ENCODE data around the gene GPR35. TPM values are rescaled to one million over a fixed set of nuclear protein-coding genes. Genes with fewer than 3 reads are reported as not detected.

The GPR35 gene
- polyA plus RNA-seq, 3 donors = 30.6 to 37.8 (median 36.3) TPM

- H4K20me1 ChIP-seq (ENCODE audit: insufficient read depth, low read length) = no peaks in the 10 kb centered on the region
- intact Hi-C loops (cut with micrococcal nuclease) = no loop called here
- no peaks in the 10 kb centered on the region for H3K27me3 ChIP-seq (ENCODE audit: control insufficient read depth in 2 of 2, insufficient read depth in 2 of 2, low read length in 2 of 2)
- H3K4me1 ChIP-seq (ENCODE audit: control insufficient read depth in 1 of 2, insufficient read depth in 2 of 2, low read length in 2 of 2) = peaks cover 45 to 49% of the 10 kb centered on the region in 2 donors
- Mint-ChIP-seq H3K27me3 (ENCODE audit: low read depth in 3 of 3) (no peaks in the 10 kb centered on the region), H3K4me1 (peaks cover 45% of the 10 kb centered on the region), H3K27ac (no peak overlapping the region), H3K9me3 (peaks cover 0 to 10% (median 3%) of the 10 kb centered on the region in 7 donors), H3K36me3 (peaks cover 2 to 8% of the 10 kb centered on the region in 2 donors), H3K4me3 (no peak overlapping the region)
- TF ChIP-seq, protein P1, sequence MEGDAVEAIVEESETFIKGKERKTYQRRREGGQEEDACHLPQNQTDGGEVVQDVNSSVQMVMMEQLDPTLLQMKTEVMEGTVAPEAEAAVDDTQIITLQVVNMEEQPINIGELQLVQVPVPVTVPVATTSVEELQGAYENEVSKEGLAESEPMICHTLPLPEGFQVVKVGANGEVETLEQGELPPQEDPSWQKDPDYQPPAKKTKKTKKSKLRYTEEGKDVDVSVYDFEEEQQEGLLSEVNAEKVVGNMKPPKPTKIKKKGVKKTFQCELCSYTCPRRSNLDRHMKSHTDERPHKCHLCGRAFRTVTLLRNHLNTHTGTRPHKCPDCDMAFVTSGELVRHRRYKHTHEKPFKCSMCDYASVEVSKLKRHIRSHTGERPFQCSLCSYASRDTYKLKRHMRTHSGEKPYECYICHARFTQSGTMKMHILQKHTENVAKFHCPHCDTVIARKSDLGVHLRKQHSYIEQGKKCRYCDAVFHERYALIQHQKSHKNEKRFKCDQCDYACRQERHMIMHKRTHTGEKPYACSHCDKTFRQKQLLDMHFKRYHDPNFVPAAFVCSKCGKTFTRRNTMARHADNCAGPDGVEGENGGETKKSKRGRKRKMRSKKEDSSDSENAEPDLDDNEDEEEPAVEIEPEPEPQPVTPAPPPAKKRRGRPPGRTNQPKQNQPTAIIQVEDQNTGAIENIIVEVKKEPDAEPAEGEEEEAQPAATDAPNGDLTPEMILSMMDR (IDR thresholded peaks at IDR 0.05) = no peak
- no peak overlapping the region for H2AFZ ChIP-seq (ENCODE audit: insufficient read depth, low read depth, low read length, poor library complexity, severe bottlenecking)
- H3K4me3 ChIP-seq (replicated peaks in 1 of 3; ENCODE audit: low read depth in 2 of 3, low read length in 3 of 3) = no peak overlapping the region
- no peaks in the 10 kb centered on the region for H3K79me2 ChIP-seq (ENCODE audit: insufficient read depth, low read length)
- WGBS (ENCODE audit: insufficient coverage) = 97% methylated on average over 5 of the region's 6 CpGs
- H3K9me3 ChIP-seq (replicated peaks in 1 of 2; ENCODE audit: control insufficient read depth in 1 of 2, insufficient read depth in 1 of 2, low read length in 2 of 2) = no peaks in the 10 kb centered on the region
- H3K9ac ChIP-seq (ENCODE audit: insufficient read depth, low read length, poor library complexity, severe bottlenecking) = no peak overlapping the region
- no peaks in the 10 kb centered on the region for H3K36me3 ChIP-seq (replicated peaks in 1 of 2; ENCODE audit: control insufficient read depth in 1 of 2, insufficient read depth in 2 of 2, low read length in 2 of 2)
- no peak overlapping the region for H3K4me2 ChIP-seq (replicated peaks; ENCODE audit: extremely low read depth, low read length, poor library complexity, severe bottlenecking)
- no peak for DNase-seq
- no peak overlapping the region for H3K27ac ChIP-seq (ENCODE audit: low read depth in 1 of 2, low read length in 2 of 2)
Observed at GRCh38 chr2:240618776-240619175, 6.5 kb upstream of the GPR35 start.

DNA sequence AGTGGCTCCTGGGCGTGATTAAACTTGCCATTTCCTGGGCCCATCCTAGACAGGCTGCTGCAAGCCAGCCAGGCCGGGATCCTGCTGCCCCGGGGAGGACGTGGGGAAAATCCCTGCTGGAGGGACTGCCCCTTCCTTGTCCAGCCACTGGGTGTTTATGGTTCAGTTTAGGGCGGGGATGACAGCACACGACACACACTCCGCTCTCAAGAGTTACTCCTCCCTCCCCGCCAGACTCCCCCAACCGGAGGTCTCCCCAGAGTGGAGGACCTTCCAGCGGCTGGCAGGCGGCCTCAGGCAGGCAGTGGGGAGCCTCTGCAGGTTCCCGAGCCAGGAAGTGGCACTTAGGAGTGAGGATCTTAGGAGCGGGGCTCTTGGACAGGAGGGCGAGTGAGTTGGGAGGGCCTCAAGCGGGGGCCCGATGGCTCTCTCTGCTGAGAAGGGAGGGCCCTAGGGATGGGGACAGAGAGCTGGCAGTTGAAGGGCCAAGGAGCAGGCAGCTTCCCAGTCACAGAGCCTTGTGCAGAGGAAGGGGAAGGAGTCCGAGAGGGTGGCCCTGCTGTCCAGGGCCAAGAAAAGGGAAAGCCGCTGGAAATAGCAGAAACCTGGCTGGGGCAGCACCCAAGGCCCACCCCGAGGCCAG is 5.7 kb upstream of the GPR35 start:
- peak in 1 of 3 donors; percentile 58 for DNase-seq
- intact Hi-C loops (cut with micrococcal nuclease) = loop anchor here in 1 of 2 donors (5.0 kb wide), 1 partner anchor 32 kb away; the partner anchor contains the start of gene CAPN10

More for the DNA sequence above, 5.7 kb upstream of the GPR35 start:
- WGBS (ENCODE audit: insufficient coverage) = 75% methylated on average over 14 of the region's 19 CpGs
- Histone ChIP-seq H3K36me3 (replicated peaks in 1 of 2; ENCODE audit: control insufficient read depth in 1 of 2, insufficient read depth in 2 of 2, low read length in 2 of 2) (no peaks in the 10 kb centered on the region), H3K9me3 (replicated peaks in 1 of 2; ENCODE audit: control insufficient read depth in 1 of 2, insufficient read depth in 1 of 2, low read length in 2 of 2) (no peaks in the 10 kb centered on the region), H3K27ac (ENCODE audit: low read depth in 1 of 2, low read length in 2 of 2) (peak overlapping the region in 1 of 2 donors; percentile 96), H3K4me3 (replicated peaks in 1 of 3; ENCODE audit: low read depth in 2 of 3, low read length in 3 of 3) (no peak overlapping the region), H3K9ac (ENCODE audit: insufficient read depth, low read length, poor library complexity, severe bottlenecking) (no peak overlapping the region), H3K4me2 (replicated peaks; ENCODE audit: extremely low read depth, low read length, poor library complexity, severe bottlenecking) (no peak overlapping the region), H3K79me2 (ENCODE audit: insufficient read depth, low read length) (no peaks in the 10 kb centered on the region), H2AFZ (ENCODE audit: insufficient read depth, low read depth, low read length, poor library complexity, severe bottlenecking) (no peak overlapping the region), H4K20me1 (ENCODE audit: insufficient read depth, low read length) (no peaks in the 10 kb centered on the region), H3K27me3 (ENCODE audit: control insufficient read depth in 2 of 2, insufficient read depth in 2 of 2, low read length in 2 of 2) (no peaks in the 10 kb centered on the region), H3K4me1 (ENCODE audit: control insufficient read depth in 1 of 2, insufficient read depth in 2 of 2, low read length in 2 of 2) (peaks cover 54 to 56% of the 10 kb centered on the region in 2 donors)
- Mint-ChIP-seq H3K9me3 (peaks cover 0 to 10% (median 3%) of the 10 kb centered on the region in 7 donors), H3K27ac (peak overlapping the region in 3 of 7 donors; percentile 26 to 63 (median 60)), H3K36me3 (peaks cover 2 to 8% of the 10 kb centered on the region in 2 donors), H3K4me3 (no peak overlapping the region), H3K27me3 (ENCODE audit: low read depth in 3 of 3) (no peaks in the 10 kb centered on the region), H3K4me1 (peaks cover 53% of the 10 kb centered on the region)
- TF ChIP-seq, protein P1 (IDR thresholded peaks at IDR 0.05) = no peak

Data from CD14-positive monocyte (primary cell).